ENCODE measurements around the gene ZNF710. TPM values are rescaled to one million over a fixed set of nuclear protein-coding genes. Genes with fewer than 3 reads are reported as not detected.

ZNF710 gene
- total and polyA plus RNA-seq, 2 of the 4 experiments (the other 2 are of a cell fraction): 7.6 to 8.2 TPM

DNA sequence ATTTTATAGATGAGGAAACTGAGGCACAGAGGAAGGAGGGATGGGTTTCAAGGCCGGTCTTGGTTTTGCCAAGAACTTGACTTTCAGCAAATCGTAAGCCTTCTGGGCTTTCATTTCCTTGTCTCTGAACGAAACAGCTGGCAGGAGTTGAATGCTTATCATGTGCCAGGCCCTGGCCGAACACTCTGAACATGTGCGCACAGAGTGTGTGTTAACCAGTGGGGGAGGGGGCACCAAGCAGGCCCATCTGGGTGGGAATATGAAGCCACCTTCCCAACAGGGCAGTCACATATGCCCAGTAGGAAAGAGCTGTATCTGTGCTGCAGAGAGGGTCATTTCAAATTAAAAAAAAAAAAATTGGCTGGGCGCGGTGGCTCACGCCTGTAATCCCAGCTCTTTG lies 29.3 kb downstream of the ZNF710 start:
- CTCF ChIA-PET: no interaction called here
- Histone ChIP-seq H4K8ac (ENCODE audit: low read depth in 2 of 2, low read length in 2 of 2) (no peak overlapping the region), H3K27ac (ENCODE audit: insufficient read depth, low read length) (no peak overlapping the region), H3K9ac (ENCODE audit: low read depth, low read length) (no peak overlapping the region), H3K79me1 (ENCODE audit: low read depth in 1 of 2, low read length in 2 of 2) (peaks cover 28 to 58% of the 10 kb centered on the region in 2 experiments), H3K4me3 (ENCODE audit: insufficient read depth, low read depth, low read length) (no peak overlapping the region), H2AFZ (replicated peaks; ENCODE audit: low read length, poor library complexity) (no peak overlapping the region), H3K56ac (ENCODE audit: extremely low read depth, insufficient read depth, low read length) (no peak overlapping the region), H2BK5ac (ENCODE audit: low read depth, low read length, poor library complexity, severe bottlenecking) (no peak overlapping the region), H2BK120ac (ENCODE audit: low read depth, low read length) (no peak overlapping the region), H2BK20ac (ENCODE audit: low read depth, low read length) (no peak overlapping the region), H4K91ac (ENCODE audit: insufficient read depth, low read depth, low read length) (no peak overlapping the region), H3K36me3 (ENCODE audit: control insufficient read depth, insufficient read depth, low read length) (peaks cover 1% of the 10 kb centered on the region; the same call in 1 of the 2 replicates), H3K27me3 (ENCODE audit: control insufficient read depth, insufficient read depth, low read length) (no peaks in the 10 kb centered on the region), H4K5ac (ENCODE audit: low read depth, low read length) (no peak overlapping the region), H3K4me1 (ENCODE audit: control insufficient read depth, insufficient read depth, low read length) (peaks cover 16% of the 10 kb centered on the region), H2BK15ac (ENCODE audit: low read depth, low read length) (no peak overlapping the region), H4K20me1 (ENCODE audit: insufficient read depth, low read length) (no peaks in the 10 kb centered on the region; the same call in 1 of the 2 replicates), H3K4me2 (ENCODE audit: low read depth, low read length) (no peak overlapping the region), H3K9me1 (ENCODE audit: insufficient read depth, low read length) (peaks cover 23% of the 10 kb centered on the region), H3K9me3 (ENCODE audit: control insufficient read depth, insufficient read depth, low read length) (no peaks in the 10 kb centered on the region), H3K4ac (ENCODE audit: low read depth, low read length) (no peak overlapping the region), H3K23ac (ENCODE audit: low read depth, low read length) (no peak overlapping the region), H3K18ac (ENCODE audit: low read depth, low read length) (no peak overlapping the region), H2AK5ac (ENCODE audit: low read depth, low read length) (no peak overlapping the region), H2AK9ac (replicated peaks; ENCODE audit: low read depth, low read length, poor library complexity) (no peak overlapping the region), H3K14ac (replicated peaks; ENCODE audit: low read depth, low read length) (no peak overlapping the region)
- DNase-seq: no peak
- no peak for ATAC-seq (ENCODE audit: low read depth)
- POLR2A ChIA-PET (ENCODE audit: unreplicated experiment): no interaction called here
- TF ChIP-seq MAZ (IDR thresholded peaks at IDR 0.05; ENCODE audit: borderline replicate concordance, low read depth, low read length) (no peak), RAD21 (IDR thresholded peaks at IDR 0.05; ENCODE audit: low read length) (no peak), SMC3 (IDR thresholded peaks at IDR 0.05; ENCODE audit: low read depth, low read length) (no peak), NFE2L2 (IDR thresholded peaks at IDR 0.05; ENCODE audit: low read depth, low read length) (no peak), MXI1 (IDR thresholded peaks at IDR 0.05; ENCODE audit: borderline replicate concordance, low read depth, low read length) (no peak), BHLHE40 (IDR thresholded peaks at IDR 0.05; ENCODE audit: low read depth, low read length) (no peak), CHD1 (IDR thresholded peaks at IDR 0.05; ENCODE audit: low read depth, low read length) (no peak), FOS (IDR thresholded peaks at IDR 0.05; ENCODE audit: low read depth, low read length) (no peak), MAFK (IDR thresholded peaks at IDR 0.05; ENCODE audit: low read depth, low read length) (no peak), RFX5 (IDR thresholded peaks at IDR 0.05; ENCODE audit: low read depth, low read length) (no peak), POLR2A (IDR thresholded peaks at IDR 0.05; ENCODE audit: low read depth, low read length) (no peak), RCOR1 (IDR thresholded peaks at IDR 0.05; ENCODE audit: insufficient replicate concordance, low read length) (no peak), CEBPB (IDR thresholded peaks at IDR 0.05; ENCODE audit: low read depth, low read length) (no peak)
- TF ChIP-seq, protein P1, sequence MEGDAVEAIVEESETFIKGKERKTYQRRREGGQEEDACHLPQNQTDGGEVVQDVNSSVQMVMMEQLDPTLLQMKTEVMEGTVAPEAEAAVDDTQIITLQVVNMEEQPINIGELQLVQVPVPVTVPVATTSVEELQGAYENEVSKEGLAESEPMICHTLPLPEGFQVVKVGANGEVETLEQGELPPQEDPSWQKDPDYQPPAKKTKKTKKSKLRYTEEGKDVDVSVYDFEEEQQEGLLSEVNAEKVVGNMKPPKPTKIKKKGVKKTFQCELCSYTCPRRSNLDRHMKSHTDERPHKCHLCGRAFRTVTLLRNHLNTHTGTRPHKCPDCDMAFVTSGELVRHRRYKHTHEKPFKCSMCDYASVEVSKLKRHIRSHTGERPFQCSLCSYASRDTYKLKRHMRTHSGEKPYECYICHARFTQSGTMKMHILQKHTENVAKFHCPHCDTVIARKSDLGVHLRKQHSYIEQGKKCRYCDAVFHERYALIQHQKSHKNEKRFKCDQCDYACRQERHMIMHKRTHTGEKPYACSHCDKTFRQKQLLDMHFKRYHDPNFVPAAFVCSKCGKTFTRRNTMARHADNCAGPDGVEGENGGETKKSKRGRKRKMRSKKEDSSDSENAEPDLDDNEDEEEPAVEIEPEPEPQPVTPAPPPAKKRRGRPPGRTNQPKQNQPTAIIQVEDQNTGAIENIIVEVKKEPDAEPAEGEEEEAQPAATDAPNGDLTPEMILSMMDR (conservative IDR thresholded peaks at IDR 0.05; ENCODE audit: low read depth, low read length): no peak
- TF ChIP-seq, protein P2, sequence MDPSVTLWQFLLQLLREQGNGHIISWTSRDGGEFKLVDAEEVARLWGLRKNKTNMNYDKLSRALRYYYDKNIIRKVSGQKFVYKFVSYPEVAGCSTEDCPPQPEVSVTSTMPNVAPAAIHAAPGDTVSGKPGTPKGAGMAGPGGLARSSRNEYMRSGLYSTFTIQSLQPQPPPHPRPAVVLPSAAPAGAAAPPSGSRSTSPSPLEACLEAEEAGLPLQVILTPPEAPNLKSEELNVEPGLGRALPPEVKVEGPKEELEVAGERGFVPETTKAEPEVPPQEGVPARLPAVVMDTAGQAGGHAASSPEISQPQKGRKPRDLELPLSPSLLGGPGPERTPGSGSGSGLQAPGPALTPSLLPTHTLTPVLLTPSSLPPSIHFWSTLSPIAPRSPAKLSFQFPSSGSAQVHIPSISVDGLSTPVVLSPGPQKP (IDR thresholded peaks at IDR 0.05; ENCODE audit: borderline replicate concordance, low read depth, low read length): no peak
- no TSS peak for BruUV-seq (replicated peaks)
- WGBS, 2 experiments (ENCODE audit: extremely low coverage in 2 of 2, insufficient read length in 1 of 2): no CpG with 5 or more reads among the region's 8 CpGs
- in situ Hi-C loops (cut with MboI; ENCODE audit: low sequenced_read_pairs): no loop called here
- dilution Hi-C loops (cut with HindIII; ENCODE audit: low sequenced_read_pairs, unreplicated experiment): no loop called here
- intact Hi-C loops (cut with micrococcal nuclease): no loop called here
